Epithelial cell of esophagus (primary cell): ENCODE results near the gene POLD2.

Source experiments
- DNase-seq: peaks from one replicate; pipeline ENCODE4 v3.0.0; 2010; ENCODE audit warnings: low read depth
- H3K4me3 ChIP-seq: 2 replicates; pipeline ENCODE4 v1.5.1; 2011; ENCODE audit warnings: mild to moderate bottlenecking, low read length, control low read depth
- CTCF ChIP-seq: IDR thresholded peaks from 2 replicates; pipeline ENCODE4 v1.5.1; 2011; ENCODE audit warnings: low read depth, mild to moderate bottlenecking, low read length, control low read depth, inconsistent platforms; ENCODE audit not compliant: insufficient read depth; ENCODE audit errors: missing control alignments

POLD2 gene

GRCh38 chr7:44068054-44068453 lies 55.3 kb downstream of the POLD2 start:
- TF ChIP-seq CTCF: no peak
- H3K4me3 ChIP-seq: no peak overlapping the region
- DNase-seq: no peak

GRCh38 chr7:44067064-44067951 lies 56.0 kb downstream of the POLD2 start:
- TF ChIP-seq CTCF: no peak
- DNase-seq: no peak
- no peak overlapping the region for H3K4me3 ChIP-seq

- no peak for DNase-seq
- TF ChIP-seq CTCF: no peak
- no peak overlapping the region for H3K4me3 ChIP-seq
Observed at GRCh38 chr7:44066494-44067063, 56.8 kb downstream of the POLD2 start.

GRCh38 chr7:44066111-44066460 lies 57.3 kb downstream of the POLD2 start:
- no peak overlapping the region for H3K4me3 ChIP-seq
- DNase-seq: no peak
- TF ChIP-seq CTCF: no peak

- H3K4me3 ChIP-seq: no peak within 1 kb of the TSS
- no peak for TF ChIP-seq CTCF
- DNase-seq: no peak
Observed at GRCh38 chr7:44065431-44066110, 57.8 kb downstream of the POLD2 start, which contains the start of gene PGAM2. TSS of gene PGAM2 (minus strand) at chr7:44065567. CDS start at chr7:44065529, 38 bp downstream.

GRCh38 chr7:44064791-44065430 lies 58.4 kb downstream of the POLD2 start:
- DNase-seq: no peak
- TF ChIP-seq CTCF: no peak
- no peak overlapping the region for H3K4me3 ChIP-seq
